PC-3 (cell line): ENCODE data around the gene SMG6. TPM values are rescaled to one million over a fixed set of nuclear protein-coding genes. Genes with fewer than 3 reads are reported as not detected.

Experiments used
- ATAC-seq: fragments of 200-7000 bp; cut with Tn5 transposase; 2 replicates; pipeline ENCODE4 v1.9.1; 2020; ENCODE audit warnings: mild to moderate bottlenecking, moderate library complexity
- BruUV-seq: library from RNA; stranded (reverse); fragments of 400-500 nt; replicated peaks from 2 replicates; lab custom pipeline; 2021; lab: Mats Ljungman, UMichigan
- CTCF ChIA-PET: fragments of 300-600 bp; sonication (Branson Sonifier 250); formaldehyde crosslinking; loops from one replicate; lab custom pipeline; 2022; ENCODE audit warnings: antibody characterized with exemption; lab: Charles Lee
- POLR2A ChIA-PET: fragments of 300-600 bp; sonication (Branson Sonifier 250); formaldehyde crosslinking; loops from one replicate; lab custom pipeline; 2022; ENCODE audit warnings: antibody characterized with exemption; ENCODE audit not compliant: unreplicated experiment; lab: Charles Lee
- DNase-seq: peaks from one replicate; pipeline ENCODE4 v3.0.0-alpha.2; 2015
- H2AFZ ChIP-seq: fragments of 300-600 bp; sonication (generic); 2 replicates; pipeline ENCODE4 v1.6.0; 2016; ENCODE audit warnings: antibody characterized with exemption, low read length
- H3F3A ChIP-seq: fragments of 300-600 bp; sonication (generic); one replicate; pipeline ENCODE4 v1.6.0; 2017; ENCODE audit warnings: antibody characterized with exemption, low read length, control low read depth, mild to moderate bottlenecking; ENCODE audit not compliant: unreplicated experiment
- H3K27ac ChIP-seq: fragments of 300-600 bp; sonication (generic); 2 replicates; pipeline ENCODE4 v1.5.1; 2016; ENCODE audit warnings: mild to moderate bottlenecking, low read length
- H3K27me3 ChIP-seq: fragments of 300-600 bp; sonication (generic); 2 replicates; pipeline ENCODE4 v1.6.1; 2016; ENCODE audit warnings: low read length, mixed read lengths
- H3K36me3 ChIP-seq: fragments of 300-600 bp; sonication (generic); 2 replicates; pipeline ENCODE4 v1.6.1; 2016; ENCODE audit warnings: low read depth, mixed run types, low read length, mixed read lengths
- H3K4me1 ChIP-seq: fragments of 300-600 bp; sonication (generic); 2 replicates; pipeline ENCODE4 v1.5.1; 2016; ENCODE audit warnings: low read length; ENCODE audit not compliant: insufficient read depth
- H3K4me2 ChIP-seq: fragments of 300-600 bp; sonication (generic); 2 replicates; pipeline ENCODE4 v1.6.0; 2016; ENCODE audit warnings: low read length
- H3K4me3 ChIP-seq: fragments of 300-600 bp; sonication (generic); 2 replicates; pipeline ENCODE4 v1.5.1; 2016; ENCODE audit warnings: mild to moderate bottlenecking, low read length, mixed read lengths
- H3K79me2 ChIP-seq: fragments of 300-600 bp; sonication (generic); 2 replicates; pipeline ENCODE4 v1.6.1; 2017; ENCODE audit warnings: low read length, mixed read lengths
- H3K9ac ChIP-seq: fragments of 300-600 bp; sonication (generic); 2 replicates; pipeline ENCODE4 v1.6.0; 2016; ENCODE audit warnings: mild to moderate bottlenecking, low read length
- H3K9me2 ChIP-seq: fragments of 300-600 bp; sonication (generic); replicated peaks from 2 replicates; pipeline ENCODE4 v1.6.1; 2016; ENCODE audit warnings: mixed run types, low read length, mixed read lengths
- H3K9me3 ChIP-seq: fragments of 300-600 bp; sonication (generic); 2 replicates; pipeline ENCODE4 v1.6.1; 2016; ENCODE audit warnings: low read length, mixed read lengths
- H4K20me1 ChIP-seq: fragments of 300-600 bp; sonication (generic); 2 replicates; pipeline ENCODE4 v1.6.1; 2016; ENCODE audit warnings: low read length, mixed read lengths
- EZH2 ChIP-seq: fragments of 300-600 bp; sonication (generic); IDR thresholded peaks from one replicate; pipeline ENCODE4 v1.6.1; 2017; ENCODE audit warnings: antibody characterized with exemption, mild to moderate bottlenecking, low read length; ENCODE audit not compliant: unreplicated experiment
- EZH2phosphoT487 ChIP-seq: fragments of 300-600 bp; sonication (generic); IDR thresholded peaks from 2 replicates; pipeline ENCODE4 v1.6.1; 2018; ENCODE audit warnings: mild to moderate bottlenecking, antibody characterized with exemption, low read length, borderline replicate concordance
- intact Hi-C: fragments of 100-400 bp; cut with micrococcal nuclease; formaldehyde crosslinking; loops from 2 replicates; pipeline ENCODE4 v1.9.0; 2023
- total RNA-seq: library from RNA; depleted of rRNA; stranded (reverse); fragments of >200 nt; gene quantifications from 2 replicates; pipeline ENCODE4 v1.2.3, GENCODE V29; 2014
- TF ChIP-seq, protein P1 (sequence below): fragments of 300-600 bp; sonication (generic); conservative IDR thresholded peaks from 2 replicates; pipeline ENCODE4 v1.5.1; 2017; ENCODE audit warnings: antibody characterized with exemption, low read depth, mild to moderate bottlenecking, low read length

Gene SMG6
- total RNA-seq, 1 experiment from 2014 or later, result 13.4 TPM

DNA sequence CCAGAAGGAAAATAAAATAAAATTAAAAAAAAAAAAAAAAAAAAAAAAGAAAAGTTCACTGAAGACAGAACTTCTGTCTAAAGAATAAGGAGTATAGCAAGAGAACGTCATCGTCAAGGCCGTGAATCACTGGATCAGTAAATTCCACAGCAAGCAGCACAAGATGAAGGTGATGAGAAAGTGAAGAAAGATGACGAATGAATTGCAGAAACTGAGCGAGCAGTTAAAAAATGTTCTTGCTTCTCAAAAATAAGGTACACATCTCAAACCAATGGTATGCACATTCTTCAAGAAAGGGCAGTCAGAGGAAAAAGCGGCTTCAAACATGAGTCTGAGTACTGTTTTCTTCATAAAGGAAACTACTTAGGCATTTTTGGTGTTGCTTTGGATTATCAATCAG is 104.7 kb downstream of the SMG6 start:
- Histone ChIP-seq H3F3A (no peaks in the 10 kb centered on the region), H3K27ac (no peak overlapping the region), H3K79me2 (no peaks in the 10 kb centered on the region), H3K27me3 (no peaks in the 10 kb centered on the region), H3K4me3 (no peak overlapping the region), H3K36me3 (no peaks in the 10 kb centered on the region), H4K20me1 (no peaks in the 10 kb centered on the region), H3K9ac (no peak overlapping the region), H3K9me3 (no peaks in the 10 kb centered on the region), H3K4me2 (no peak overlapping the region), H2AFZ (no peak overlapping the region), H3K4me1 (no peaks in the 10 kb centered on the region), H3K9me2 (no peaks in the 10 kb centered on the region)
- TF ChIP-seq EZH2, result no peak
- TF ChIP-seq, protein P1, sequence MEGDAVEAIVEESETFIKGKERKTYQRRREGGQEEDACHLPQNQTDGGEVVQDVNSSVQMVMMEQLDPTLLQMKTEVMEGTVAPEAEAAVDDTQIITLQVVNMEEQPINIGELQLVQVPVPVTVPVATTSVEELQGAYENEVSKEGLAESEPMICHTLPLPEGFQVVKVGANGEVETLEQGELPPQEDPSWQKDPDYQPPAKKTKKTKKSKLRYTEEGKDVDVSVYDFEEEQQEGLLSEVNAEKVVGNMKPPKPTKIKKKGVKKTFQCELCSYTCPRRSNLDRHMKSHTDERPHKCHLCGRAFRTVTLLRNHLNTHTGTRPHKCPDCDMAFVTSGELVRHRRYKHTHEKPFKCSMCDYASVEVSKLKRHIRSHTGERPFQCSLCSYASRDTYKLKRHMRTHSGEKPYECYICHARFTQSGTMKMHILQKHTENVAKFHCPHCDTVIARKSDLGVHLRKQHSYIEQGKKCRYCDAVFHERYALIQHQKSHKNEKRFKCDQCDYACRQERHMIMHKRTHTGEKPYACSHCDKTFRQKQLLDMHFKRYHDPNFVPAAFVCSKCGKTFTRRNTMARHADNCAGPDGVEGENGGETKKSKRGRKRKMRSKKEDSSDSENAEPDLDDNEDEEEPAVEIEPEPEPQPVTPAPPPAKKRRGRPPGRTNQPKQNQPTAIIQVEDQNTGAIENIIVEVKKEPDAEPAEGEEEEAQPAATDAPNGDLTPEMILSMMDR, result no peak
- ChIA-PET POLR2A (no interaction called here), CTCF (no interaction called here)
- no peak for DNase-seq
- intact Hi-C loops, result no loop called here
- no TSS peak for BruUV-seq
- ATAC-seq, result no peak

DNA sequence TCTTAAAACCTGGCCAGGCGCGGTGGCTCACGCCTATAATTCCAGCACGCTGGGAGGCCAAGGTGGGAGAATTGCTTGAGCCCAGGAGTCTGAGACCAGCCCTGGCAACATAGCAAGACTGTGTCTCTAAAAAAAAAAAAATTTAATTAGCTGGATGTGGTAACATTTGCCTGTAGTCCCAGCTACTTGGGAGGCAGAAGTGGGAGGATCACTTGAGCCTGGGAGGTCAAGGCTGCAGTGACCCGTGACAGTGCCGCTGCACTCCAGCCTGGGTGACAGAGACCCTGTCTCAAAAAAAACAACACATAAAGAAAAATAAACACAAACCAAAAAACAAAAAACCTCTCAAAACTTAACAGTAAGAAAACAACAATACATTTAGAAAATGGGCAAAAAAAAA is 106.3 kb downstream of the SMG6 start:
- Histone ChIP-seq H3K4me2 (no peak overlapping the region), H3K9me3 (no peaks in the 10 kb centered on the region), H3K27ac (no peak overlapping the region), H3K9ac (no peak overlapping the region), H4K20me1 (no peaks in the 10 kb centered on the region), H3K4me1 (peaks cover 12% of the 10 kb centered on the region), H3K36me3 (no peaks in the 10 kb centered on the region), H2AFZ (no peak overlapping the region), H3K4me3 (no peak overlapping the region), H3F3A (no peaks in the 10 kb centered on the region), H3K27me3 (no peaks in the 10 kb centered on the region), H3K79me2 (no peaks in the 10 kb centered on the region), H3K9me2 (no peaks in the 10 kb centered on the region)
- ATAC-seq (no peak), DNase-seq (no peak)
- CTCF ChIA-PET, result no interaction called here
- TF ChIP-seq EZH2phosphoT487 (no peak), EZH2 (no peak)
- TF ChIP-seq, protein P1, result no peak
- intact Hi-C loops, result no loop called here
- BruUV-seq, result no TSS peak
- POLR2A ChIA-PET, result no interaction called here

DNA sequence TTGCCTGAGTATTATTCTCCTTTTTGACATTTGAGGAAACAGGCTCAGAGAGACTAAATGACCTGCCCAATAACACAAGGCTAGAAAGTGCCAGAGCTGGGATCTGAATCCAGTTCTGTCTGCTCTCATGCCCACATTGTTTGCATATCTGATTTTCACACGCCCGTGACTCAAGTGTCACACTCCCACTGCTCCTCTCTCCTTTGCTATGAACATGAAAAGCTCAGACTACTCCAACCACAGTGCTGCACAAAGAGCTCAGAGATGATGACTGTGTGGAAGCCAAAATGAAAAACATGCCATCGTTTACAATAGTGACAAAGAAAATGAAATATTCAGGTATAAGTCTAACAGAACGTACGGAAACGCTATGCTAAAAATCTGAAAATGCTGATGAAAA is 107.9 kb downstream of the SMG6 start:
- no peak overlapping the region for H3K27ac ChIP-seq
- no peaks in the 10 kb centered on the region for H3K27me3 ChIP-seq
- H3K4me1 ChIP-seq, result peaks cover 27% of the 10 kb centered on the region
- intact Hi-C loops, result no loop called here
- H3K4me2 ChIP-seq, result no peak overlapping the region
- no peaks in the 10 kb centered on the region for H3K9me3 ChIP-seq
- ChIA-PET POLR2A (no interaction called here), CTCF (interaction anchor here (0.6 kb wide), 1 partner anchor 49 kb away, joined by 3 read pairs; no protein-coding TSS in a partner anchor)
- TF ChIP-seq EZH2, result no peak
- TF ChIP-seq, protein P1, result no peak
- TF ChIP-seq EZH2phosphoT487, result no peak
- no peak overlapping the region for H3K9ac ChIP-seq
- H3K36me3 ChIP-seq, result no peaks in the 10 kb centered on the region
- H3K9me2 ChIP-seq, result no peaks in the 10 kb centered on the region
- no peak; the same call in 1 of the 2 replicates for ATAC-seq
- no peaks in the 10 kb centered on the region for H4K20me1 ChIP-seq
- no peak overlapping the region for H2AFZ ChIP-seq
- no peak overlapping the region for H3K4me3 ChIP-seq
- no TSS peak for BruUV-seq
- peak; percentile 21 for DNase-seq
- H3F3A ChIP-seq, result peaks cover 3% of the 10 kb centered on the region
- H3K79me2 ChIP-seq, result no peaks in the 10 kb centered on the region
